Heart left ventricle (tissue), 16 donors: ENCODE results near the gene SPPL2B. TPM values are rescaled to one million over a fixed set of nuclear protein-coding genes. Genes with fewer than 3 reads are reported as not detected.

ENCODE experiments used
- ATAC-seq, 4 donors: fragments of 200-7000 bp; cut with Tn5 transposase; one replicate each; pipeline ENCODE4 v1.9.1; 2020 to 2022; ENCODE audit warnings: moderate library complexity in 4 of 4, mild to moderate bottlenecking in 3 of 4, moderate number of reproducible peaks in 1 of 4
- DNase-seq, 5 donors: peaks; one replicate each; pipeline ENCODE4 v3.0.0-alpha.2; 2020
- H3K27ac ChIP-seq, 12 donors: fragments of 200-600 bp; sonication (generic) in 4 of 12; one replicate each; pipeline versions ENCODE4 v1.5.0 to v1.8.0; 2016 to 2022; ENCODE audit warnings: mild to moderate bottlenecking in 2 of 12
- H3K27me3 ChIP-seq, 9 donors: fragments of 200-600 bp; sonication (generic) in 2 of 9; one replicate each; pipeline versions ENCODE4 v1.5.1 to v1.8.0; 2016 to 2022; ENCODE audit warnings: mild to moderate bottlenecking in 3 of 9
- H3K36me3 ChIP-seq, 9 donors: fragments of 200-600 bp; sonication (generic) in 2 of 9; one replicate each; pipeline versions ENCODE4 v1.5.0 to v1.8.0; 2018 to 2022; ENCODE audit warnings: mild to moderate bottlenecking in 2 of 9
- H3K4me1 ChIP-seq, 12 donors: fragments of 200-600 bp; sonication (generic) in 4 of 12; one replicate each; pipeline versions ENCODE4 v1.5.0 to v1.8.0; 2016 to 2022; ENCODE audit warnings: mild to moderate bottlenecking in 3 of 12
- H3K4me3 ChIP-seq, 12 donors: fragments of 200-600 bp; sonication (generic) in 4 of 12; one replicate each; pipeline versions ENCODE4 v1.5.0 to v1.8.0; 2017 to 2022; ENCODE audit warnings: mild to moderate bottlenecking in 9 of 12, moderate library complexity in 4 of 12
- H3K9me3 ChIP-seq, 12 donors: fragments of 200-600 bp; sonication (generic) in 4 of 12; one replicate each; pipeline versions ENCODE4 v1.5.0 to v1.8.0; 2016 to 2022; ENCODE audit warnings: mild to moderate bottlenecking in 1 of 12
- CTCF ChIP-seq, 12 donors: fragments of 200-600 bp; sonication (generic) in 4 of 12; IDR thresholded peaks; one replicate each; pipeline versions ENCODE4 v1.5.0 to v1.8.0; 2018 to 2022; ENCODE audit warnings: antibody characterized with exemption in 12 of 12, mild to moderate bottlenecking in 5 of 12
- POLR2A ChIP-seq, 2 donors: fragments of 450-650 bp; IDR thresholded peaks; one replicate each; pipeline ENCODE4 v1.6.1; 2017; ENCODE audit warnings: antibody characterized with exemption in 2 of 2, mild to moderate bottlenecking in 2 of 2, moderate library complexity in 2 of 2
- WGBS, 4 donors: extraction: QIAGEN DNeasy Blood & Tissue Kit in 2 of 4; methylation state at CpG; one replicate each; pipeline versions ENCODE4 v1.1.5 to v1.1.7; 2013 to 2018; 5-methylcytosine and 5-hydroxymethylcytosine counted together
- intact Hi-C, 10 donors: fragments of 100-400 bp; cut with DNase I; formaldehyde crosslinking; loops; one replicate each; pipeline versions ENCODE4 v1.11.1 to v1.14.2; 2022
- polyA plus RNA-seq, 2 donors: library from polyadenylated mRNA; stranded (reverse); fragments of 200-250 nt; gene quantifications; one replicate each; pipeline ENCODE4 v1.2.3, GENCODE V29; 2013
- total RNA-seq, 9 donors: library from RNA; depleted of rRNA in 2 of 9; stranded (reverse); fragments of >200 nt in 2 of 9; fragmentation: NEBNext Ultra II Directional in 3 of 9; extraction: Animal tissue kit (Norgen Biotek cat#: 25700) in 3 of 9; gene quantifications; one replicate each; pipeline versions ENCODE4 v1.1.0 to v1.2.4, GENCODE V29; 2016 to 2023
- donor health status: ischemic (EF 13 %, LVEDD 7.1; RV severe dilation, severe dysfunction).
- donor health status: healthy with polysubstance abuse.
- donor health status: DM: no; HTN: yes; CAD: no.
- donor health status: DM: no; HTN: no; CAD: no.
- donor health status: ischemic (EF 25% LVEDD 6.9; RV normal size, moderate dysfunction).
- donor health status: ischemic (EF 25% LVEDD 5.7; RV mildly dilated, moderate dysfunction).
- donor health status: healthy.
- donor health status: DM: yes; HTN: yes; CAD: no.
- donor health status: ischemic (EF 35%, LVEDD 5.7; RV mildly dilated, moderate dysfunction).
- donor health status: nonischemic (EF 11% LVEDD 7.7; RV severe dilation, severe dysfunction).
- donor health status: DM: yes; HTN: yes; CAD: no.
- donor health status: PGD.
- donor health status: ischemic (EF 29% LVEDD 5.4; RV normal size, mild dysfunction).
- donor health status: nonischemic (EF 23%, LVEDD 6.1; RV moderate dilation, normal function).

Gene SPPL2B
- total and polyA plus RNA-seq, 11 donors = 17.6 to 31.2 (median 21.6) TPM

- peaks cover 0 to 25% (median 20%) of the 10 kb centered on the region in 12 donors for H3K4me1 ChIP-seq
- no peak overlapping the region for H3K4me3 ChIP-seq
- no peak overlapping the region for H3K27ac ChIP-seq
- H3K27me3 ChIP-seq = no peaks in the 10 kb centered on the region
- ATAC-seq = no peak
- H3K36me3 ChIP-seq = peaks cover 0 to 28% (median 11%) of the 10 kb centered on the region in 9 donors
- no peak for TF ChIP-seq CTCF (IDR thresholded peaks at IDR 0.05)
- 64 to 98% (median 90%) methylated on average over 3 of the region's 3 CpGs for WGBS, 4 donors
- H3K9me3 ChIP-seq = no peaks in the 10 kb centered on the region
- DNase-seq = no peak
- intact Hi-C loops = no loop called here
Observed at GRCh38 chr19:2335848-2336247, 7.4 kb downstream of the SPPL2B start.

GRCh38 chr19:2336528-2337328 lies 8.2 kb downstream of the SPPL2B start:
- DNase-seq (no peak), ATAC-seq (no peak)
- H3K9me3 ChIP-seq = no peaks in the 10 kb centered on the region
- no peak overlapping the region for H3K27ac ChIP-seq
- intact Hi-C loops = no loop called here
- peaks cover 0 to 20% (median 12%) of the 10 kb centered on the region in 12 donors for H3K4me1 ChIP-seq
- 83 to 90% (median 87%) methylated on average over 15 to 33 of the region's 33 CpGs for WGBS, 4 donors
- peaks cover 0 to 37% (median 18%) of the 10 kb centered on the region in 9 donors for H3K36me3 ChIP-seq
- TF ChIP-seq CTCF (IDR thresholded peaks at IDR 0.05) = no peak
- TF ChIP-seq POLR2A (IDR thresholded peaks at IDR 0.05) = no peak
- H3K27me3 ChIP-seq = no peaks in the 10 kb centered on the region
- no peak overlapping the region for H3K4me3 ChIP-seq

GRCh38 chr19:2337329-2337707 lies 8.8 kb downstream of the SPPL2B start:
- DNase-seq = no peak

More at GRCh38 chr19:2337329-2337707, 8.8 kb downstream of the SPPL2B start:
- intact Hi-C loops = no loop called here
- H3K9me3 ChIP-seq = no peaks in the 10 kb centered on the region
- no peaks in the 10 kb centered on the region for H3K27me3 ChIP-seq
- peaks cover 0 to 14% (median 6%) of the 10 kb centered on the region in 12 donors for H3K4me1 ChIP-seq
- H3K27ac ChIP-seq = no peak overlapping the region
- no peak overlapping the region for H3K4me3 ChIP-seq
- TF ChIP-seq CTCF (IDR thresholded peaks at IDR 0.05) = no peak
- TF ChIP-seq POLR2A (IDR thresholded peaks at IDR 0.05) = no peak
- 75 to 82% (median 80%) methylated on average over 16 to 19 of the region's 19 CpGs for WGBS, 4 donors
- H3K36me3 ChIP-seq = peaks cover 0 to 43% (median 21%) of the 10 kb centered on the region in 9 donors
- peak in 1 of 4 donors; percentile 10 for ATAC-seq
